Measurements from ENCODE around the gene TMEM87A.

DNA sequence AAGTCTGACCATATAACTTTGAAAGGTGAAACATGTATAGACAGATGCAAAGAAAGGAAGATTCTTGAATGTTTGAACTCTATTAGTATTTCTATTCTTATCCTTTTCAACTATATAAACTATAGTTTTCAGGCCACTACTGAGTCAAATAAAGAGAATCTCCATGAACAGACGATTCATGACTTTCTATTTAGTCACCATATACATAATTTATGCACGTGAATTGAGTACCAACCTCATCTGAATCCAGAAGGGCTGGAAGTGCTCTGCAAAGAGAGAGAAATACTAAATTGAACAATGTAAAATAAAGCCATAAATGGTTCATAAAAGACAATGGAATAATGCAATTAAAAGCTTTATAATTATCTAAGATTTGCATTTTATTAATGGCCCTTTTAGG lies 55.7 kb downstream of the TMEM87A start:
- TF ChIP-seq, protein P1, sequence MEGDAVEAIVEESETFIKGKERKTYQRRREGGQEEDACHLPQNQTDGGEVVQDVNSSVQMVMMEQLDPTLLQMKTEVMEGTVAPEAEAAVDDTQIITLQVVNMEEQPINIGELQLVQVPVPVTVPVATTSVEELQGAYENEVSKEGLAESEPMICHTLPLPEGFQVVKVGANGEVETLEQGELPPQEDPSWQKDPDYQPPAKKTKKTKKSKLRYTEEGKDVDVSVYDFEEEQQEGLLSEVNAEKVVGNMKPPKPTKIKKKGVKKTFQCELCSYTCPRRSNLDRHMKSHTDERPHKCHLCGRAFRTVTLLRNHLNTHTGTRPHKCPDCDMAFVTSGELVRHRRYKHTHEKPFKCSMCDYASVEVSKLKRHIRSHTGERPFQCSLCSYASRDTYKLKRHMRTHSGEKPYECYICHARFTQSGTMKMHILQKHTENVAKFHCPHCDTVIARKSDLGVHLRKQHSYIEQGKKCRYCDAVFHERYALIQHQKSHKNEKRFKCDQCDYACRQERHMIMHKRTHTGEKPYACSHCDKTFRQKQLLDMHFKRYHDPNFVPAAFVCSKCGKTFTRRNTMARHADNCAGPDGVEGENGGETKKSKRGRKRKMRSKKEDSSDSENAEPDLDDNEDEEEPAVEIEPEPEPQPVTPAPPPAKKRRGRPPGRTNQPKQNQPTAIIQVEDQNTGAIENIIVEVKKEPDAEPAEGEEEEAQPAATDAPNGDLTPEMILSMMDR (IDR thresholded peaks at IDR 0.05; ENCODE audit: insufficient read depth, low read length, poor library complexity, severe bottlenecking) = no peak
- TF ChIP-seq EZH2phosphoT487 (conservative IDR thresholded peaks at IDR 0.05; ENCODE audit: low read length) = no peak
